Mesenchymal stem cell (in vitro differentiated cells and primary cell): ENCODE results near the gene NDC1.

ENCODE experiments used
- DNase-seq: peaks from one replicate; pipeline ENCODE4 v3.0.0-alpha.2; 2013
- H2AFZ ChIP-seq: one replicate; pipeline ENCODE4 v1.6.1; 2013; ENCODE audit warnings: low read depth, mild to moderate bottlenecking, control low read depth, inconsistent platforms, low read length, moderate library complexity
- H2AK5ac ChIP-seq: 2 replicates; pipeline ENCODE4 v1.6.1; 2013; ENCODE audit warnings: low read length, moderate library complexity, mild to moderate bottlenecking, inconsistent platforms; ENCODE audit not compliant: severe bottlenecking
- H2BK120ac ChIP-seq: one replicate; pipeline ENCODE4 v1.6.1; 2013; ENCODE audit warnings: low read depth, mild to moderate bottlenecking, inconsistent platforms, low read length, moderate library complexity
- H2BK12ac ChIP-seq, 2 experiments: one replicate each; pipeline ENCODE4 v1.6.1; 2013; ENCODE audit warnings: inconsistent platforms in 2 of 2, low read length in 2 of 2, mild to moderate bottlenecking in 2 of 2, moderate library complexity in 2 of 2, control low read depth in 1 of 2
- H2BK15ac ChIP-seq: one replicate; pipeline ENCODE4 v1.6.1; 2013; ENCODE audit warnings: mild to moderate bottlenecking, low read depth, inconsistent platforms; ENCODE audit not compliant: poor library complexity, severe bottlenecking
- H2BK5ac ChIP-seq: 2 replicates; pipeline ENCODE4 v1.6.1; 2013; ENCODE audit warnings: low read depth, mild to moderate bottlenecking, low read length, control low read depth, inconsistent platforms; ENCODE audit not compliant: poor library complexity, severe bottlenecking
- H3K14ac ChIP-seq, 2 experiments: one replicate each; pipeline ENCODE4 v1.6.1; 2013; ENCODE audit warnings: inconsistent platforms in 2 of 2, low read length in 2 of 2, control low read depth in 1 of 2, mild to moderate bottlenecking in 1 of 2, moderate library complexity in 1 of 2
- H3K18ac ChIP-seq, 2 experiments: one replicate each; pipeline ENCODE4 v1.6.1; 2013; ENCODE audit warnings: inconsistent platforms in 2 of 2, low read length in 2 of 2, control low read depth in 1 of 2, low read depth in 1 of 2, mild to moderate bottlenecking in 1 of 2
- H3K23ac ChIP-seq, 2 experiments: one replicate each; pipeline ENCODE4 v1.6.1; 2013; ENCODE audit warnings: inconsistent platforms in 2 of 2, low read length in 2 of 2, mild to moderate bottlenecking in 2 of 2, moderate library complexity in 2 of 2, control low read depth in 1 of 2
- H3K27ac ChIP-seq: 2 replicates; pipeline ENCODE4 v1.5.1; 2013; ENCODE audit warnings: mild to moderate bottlenecking, moderate library complexity, low read length, control low read depth, inconsistent platforms; ENCODE audit not compliant: poor library complexity, severe bottlenecking
- H3K27me3 ChIP-seq, 2 experiments: 2 replicates each; pipeline versions ENCODE4 v1.6.1 to v1.7.0; 2013; ENCODE audit warnings: low read length in 2 of 2, mild to moderate bottlenecking in 2 of 2, moderate library complexity in 2 of 2, control low read depth in 1 of 2, inconsistent platforms in 1 of 2; ENCODE audit not compliant: control insufficient read depth in 1 of 2, insufficient read depth in 1 of 2
- H3K36me3 ChIP-seq, 2 experiments: 2 replicates each; pipeline versions ENCODE4 v1.6.1 to v1.7.0; 2013; ENCODE audit warnings: low read length in 2 of 2, control low read depth in 1 of 2, inconsistent platforms in 1 of 2, low read depth in 1 of 2, mild to moderate bottlenecking in 1 of 2; ENCODE audit not compliant: insufficient read depth in 2 of 2, control insufficient read depth in 1 of 2
- H3K4ac ChIP-seq, 2 experiments: one replicate each; pipeline ENCODE4 v1.6.1; 2013; ENCODE audit warnings: inconsistent platforms in 2 of 2, low read length in 2 of 2, mild to moderate bottlenecking in 2 of 2, moderate library complexity in 2 of 2, control low read depth in 1 of 2, low read depth in 1 of 2
- H3K4me1 ChIP-seq: 2 replicates; pipeline ENCODE4 v1.6.1; 2013; ENCODE audit warnings: low read depth, low read length, control low read depth; ENCODE audit not compliant: control insufficient read depth, insufficient read depth
- H3K4me2 ChIP-seq: 2 replicates; pipeline ENCODE4 v1.6.1; 2013; ENCODE audit warnings: low read length, mild to moderate bottlenecking, inconsistent platforms; ENCODE audit not compliant: poor library complexity, severe bottlenecking
- H3K4me3 ChIP-seq, 2 experiments: 2 replicates each; pipeline versions ENCODE4 v1.5.1 to v1.7.0; 2013; ENCODE audit warnings: low read length in 2 of 2, mild to moderate bottlenecking in 2 of 2, control low read depth in 1 of 2, low read depth in 1 of 2; ENCODE audit not compliant: insufficient read depth in 1 of 2
- H3K79me1 ChIP-seq: replicated peaks from 2 replicates; pipeline ENCODE4 v1.6.1; 2013; ENCODE audit warnings: mild to moderate bottlenecking, control low read depth, low read length, inconsistent platforms; ENCODE audit not compliant: poor library complexity, severe bottlenecking
- H3K9ac ChIP-seq: 2 replicates; pipeline ENCODE4 v1.7.0; 2013; ENCODE audit warnings: mild to moderate bottlenecking, low read length, moderate library complexity
- H3K9me3 ChIP-seq: 2 replicates; pipeline ENCODE4 v1.7.0; 2013; ENCODE audit warnings: mild to moderate bottlenecking, low read length; ENCODE audit not compliant: control insufficient read depth
- H4K8ac ChIP-seq: one replicate; pipeline ENCODE4 v1.6.1; 2013; ENCODE audit warnings: inconsistent platforms, mild to moderate bottlenecking, low read length, moderate library complexity
- H4K91ac ChIP-seq: one replicate; pipeline ENCODE4 v1.6.1; 2013; ENCODE audit warnings: mild to moderate bottlenecking, low read length, inconsistent platforms
- WGBS: methylation state at CpG from one replicate; pipeline ENCODE4 v1.1.7; 2013; ENCODE audit warnings: mixed read lengths; 5-methylcytosine and 5-hydroxymethylcytosine counted together

The NDC1 gene

DNA sequence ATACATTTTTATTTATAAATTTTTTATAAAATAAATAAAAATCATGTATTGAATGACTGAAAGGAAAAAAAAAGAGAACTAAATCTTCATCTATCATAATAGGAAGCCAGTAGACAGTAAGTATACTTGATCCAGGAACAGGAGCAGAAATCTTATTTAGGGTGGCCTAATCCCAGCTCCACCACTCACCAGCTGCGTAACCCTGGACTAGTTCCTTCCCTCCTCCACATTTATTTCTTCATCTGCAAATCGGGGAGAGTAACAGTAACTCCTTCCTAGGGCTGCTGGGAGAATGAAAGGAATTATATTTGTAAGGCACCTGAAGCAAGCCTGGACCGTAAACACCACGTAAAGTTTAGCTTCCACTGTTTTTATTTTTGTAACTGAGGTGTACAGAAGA, 117.0 kb downstream of the NDC1 start:
- no peak for DNase-seq
- Histone ChIP-seq H2BK5ac (no peak overlapping the region), H2BK120ac (no peak overlapping the region), H4K91ac (no peak overlapping the region), H3K36me3 (peaks cover 0 to 5% of the 10 kb centered on the region in 2 experiments), H2BK15ac (no peak overlapping the region), H3K4me1 (peaks cover 7% of the 10 kb centered on the region), H3K18ac (no peak overlapping the region), H2AK5ac (no peak overlapping the region), H3K27me3 (peaks cover 0 to 35% of the 10 kb centered on the region in 2 experiments), H3K23ac (no peak overlapping the region), H2AFZ (no peak overlapping the region), H3K4me2 (no peak overlapping the region), H2BK12ac (no peak overlapping the region), H3K9ac (no peak overlapping the region), H4K8ac (no peak overlapping the region), H3K79me1 (peaks cover 27% of the 10 kb centered on the region), H3K9me3 (no peaks in the 10 kb centered on the region), H3K27ac (no peak overlapping the region), H3K4ac (no peak overlapping the region), H3K14ac (no peak overlapping the region), H3K4me3 (no peak overlapping the region)
- whole genome bisulfite sequencing = 94% methylated on average over 3 of the region's 4 CpGs

DNA sequence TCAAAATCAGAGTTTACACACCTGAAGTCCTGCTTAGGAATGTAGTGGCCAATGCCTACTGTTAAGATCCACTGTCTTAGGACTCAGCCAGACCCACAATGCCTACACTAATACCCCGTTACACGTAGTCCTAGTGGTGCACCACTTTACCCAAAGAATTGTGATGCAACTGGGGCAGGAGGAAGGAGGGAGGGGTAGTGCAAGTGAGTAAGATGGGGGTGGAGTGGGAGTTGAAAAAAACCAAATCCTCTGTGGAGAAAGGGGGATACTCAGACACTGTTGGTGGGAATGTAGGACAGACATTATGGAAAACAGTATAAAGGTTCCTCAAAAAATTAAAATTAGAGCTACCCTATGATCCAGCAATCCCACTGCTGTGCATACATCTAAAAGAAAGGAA, 118.6 kb downstream of the NDC1 start:
- Histone ChIP-seq H3K36me3 (peaks cover 0 to 15% of the 10 kb centered on the region in 2 experiments), H3K27me3 (peaks cover 0 to 37% of the 10 kb centered on the region in 2 experiments), H2AFZ (no peak overlapping the region), H4K91ac (no peak overlapping the region), H3K4me2 (no peak overlapping the region), H3K79me1 (peaks cover 36% of the 10 kb centered on the region), H4K8ac (no peak overlapping the region), H3K18ac (no peak overlapping the region), H2BK15ac (no peak overlapping the region), H3K14ac (no peak overlapping the region), H3K27ac (no peak overlapping the region), H2BK120ac (no peak overlapping the region), H3K9me3 (no peaks in the 10 kb centered on the region), H3K4ac (no peak overlapping the region), H2AK5ac (no peak overlapping the region), H3K4me1 (peaks cover 7% of the 10 kb centered on the region), H2BK12ac (no peak overlapping the region), H3K4me3 (no peak overlapping the region), H3K9ac (no peak overlapping the region), H3K23ac (no peak overlapping the region), H2BK5ac (no peak overlapping the region)
- no peak for DNase-seq
- 100% methylated on average over 2 of the region's 2 CpGs for WGBS

DNA sequence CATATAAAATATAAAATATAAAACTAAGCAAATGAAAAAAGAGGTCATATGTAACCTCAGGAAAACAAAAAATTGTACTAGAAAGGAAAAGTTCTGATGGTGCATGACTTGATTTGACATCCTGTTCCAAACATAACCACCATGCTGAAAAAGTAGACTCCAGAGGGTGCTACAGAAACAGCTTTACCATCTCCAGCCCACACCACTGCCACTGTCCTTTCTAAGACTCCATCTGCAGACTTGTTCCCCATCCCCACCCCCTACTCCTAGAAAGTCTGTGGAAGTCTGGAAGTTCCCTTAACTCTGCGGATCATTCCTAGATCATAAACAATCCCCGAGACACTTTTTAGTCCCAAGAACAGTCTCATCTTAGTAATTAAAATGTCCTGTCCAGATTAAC, 119.7 kb downstream of the NDC1 start:
- Histone ChIP-seq H3K23ac (no peak overlapping the region), H3K4me1 (peaks cover 7% of the 10 kb centered on the region), H2BK12ac (no peak overlapping the region), H2BK15ac (no peak overlapping the region), H3K9me3 (no peaks in the 10 kb centered on the region), H2BK5ac (no peak overlapping the region), H3K79me1 (peaks cover 40% of the 10 kb centered on the region), H2BK120ac (no peak overlapping the region), H4K8ac (no peak overlapping the region), H3K4me3 (no peak overlapping the region), H3K27ac (no peak overlapping the region), H3K36me3 (peaks cover 0 to 15% of the 10 kb centered on the region in 2 experiments), H3K4me2 (no peak overlapping the region), H2AK5ac (no peak overlapping the region), H3K4ac (no peak overlapping the region), H2AFZ (no peak overlapping the region), H3K27me3 (peaks cover 0 to 43% of the 10 kb centered on the region in 2 experiments), H3K9ac (no peak overlapping the region), H3K14ac (no peak overlapping the region), H4K91ac (no peak overlapping the region), H3K18ac (no peak overlapping the region)
- no peak for DNase-seq
- WGBS = 58% methylated on average over 2 of the region's 2 CpGs

DNA sequence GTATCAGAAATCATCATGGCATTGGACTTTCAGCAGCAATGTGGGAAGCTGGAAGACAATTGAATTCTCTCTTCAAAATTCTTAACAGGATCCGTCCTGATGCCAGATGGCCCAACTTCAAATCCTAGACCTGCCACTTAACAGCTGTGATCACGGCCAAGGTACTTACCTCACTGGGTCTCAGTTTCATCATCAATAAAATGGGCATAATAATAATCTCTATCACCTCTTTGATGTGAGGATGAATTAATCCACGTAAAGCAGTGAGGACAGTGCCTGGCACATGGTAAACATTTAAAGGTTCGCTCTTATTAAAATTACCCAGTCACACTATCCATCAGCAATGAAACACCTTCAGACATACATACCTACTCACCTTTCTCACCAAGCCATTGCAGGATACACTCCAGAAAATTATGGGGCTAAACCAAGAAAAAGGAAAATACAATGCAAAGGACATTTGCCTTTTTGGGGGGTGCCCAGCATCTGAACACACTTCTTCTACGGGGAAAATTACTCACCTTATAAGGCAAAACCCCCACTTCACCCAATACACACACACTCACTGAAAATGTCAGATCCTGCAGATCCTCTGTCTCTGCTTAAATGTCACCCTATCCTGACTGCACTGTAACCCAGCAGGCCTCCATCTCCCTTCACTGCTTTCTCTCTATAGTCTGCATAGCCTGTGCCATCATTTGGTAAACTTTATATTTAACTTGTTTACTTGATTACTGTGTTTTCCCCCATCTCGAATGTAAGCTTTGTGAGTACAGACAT, 120.9 kb downstream of the NDC1 start:
- no peak overlapping the region for H4K8ac ChIP-seq
- no peak overlapping the region for H2BK120ac ChIP-seq
- H3K4me1 ChIP-seq = peaks cover 7% of the 10 kb centered on the region
- DNase-seq = no peak
- no peak overlapping the region for H3K4ac ChIP-seq
- no peak overlapping the region for H3K27ac ChIP-seq
- H3K9me3 ChIP-seq = no peaks in the 10 kb centered on the region
- WGBS = 87% methylated on average over 6 of the region's 6 CpGs
- H3K14ac ChIP-seq = no peak overlapping the region
- H3K36me3 ChIP-seq = peaks cover 0 to 19% of the 10 kb centered on the region in 2 experiments
- no peak overlapping the region for H4K91ac ChIP-seq
- H2BK12ac ChIP-seq = no peak overlapping the region
- H3K18ac ChIP-seq = no peak overlapping the region
- no peak overlapping the region for H3K4me2 ChIP-seq
- peaks cover 0 to 51% of the 10 kb centered on the region in 2 experiments for H3K27me3 ChIP-seq
- H3K23ac ChIP-seq = no peak overlapping the region
- no peak overlapping the region for H2AK5ac ChIP-seq
- H3K9ac ChIP-seq = no peak overlapping the region
- peaks cover 43% of the 10 kb centered on the region for H3K79me1 ChIP-seq
- no peak overlapping the region for H2BK15ac ChIP-seq
- no peak overlapping the region for H2BK5ac ChIP-seq
- H2AFZ ChIP-seq = no peak overlapping the region
- no peak overlapping the region for H3K4me3 ChIP-seq
